HCT116 (cell line): Measurements from ENCODE around the gene NCR3LG1.

Source experiments
- EZH2 ChIP-seq: fragments of 200-600 bp; sonication (generic); IDR thresholded peaks from 2 replicates; pipeline ENCODE4 v1.6.1; 2017; ENCODE audit warnings: antibody characterized with exemption, mixed run types
- POLR2AphosphoS5 ChIP-seq: IDR thresholded peaks from 2 replicates; pipeline ENCODE4 v1.6.1; 2011; ENCODE audit warnings: mild to moderate bottlenecking, low read depth, low read length, moderate library complexity
- TF ChIP-seq, protein P1 (sequence below), 3 experiments: fragments of 200-600 bp in 1 of 3; sonication (generic) in 1 of 3; IDR thresholded peaks in 2 of 3; conservative IDR thresholded peaks in 1 of 3; 2 replicates each; pipeline ENCODE4 v1.5.1; 2012 to 2017; ENCODE audit warnings: low read depth in 2 of 3, low read length in 2 of 3, antibody characterized with exemption in 1 of 3, borderline replicate concordance in 1 of 3, control low read depth in 1 of 3, mild to moderate bottlenecking in 1 of 3, mixed read lengths in 1 of 3, mixed run types in 1 of 3, moderate library complexity in 1 of 3; ENCODE audit not compliant: insufficient read depth in 1 of 3

DNA sequence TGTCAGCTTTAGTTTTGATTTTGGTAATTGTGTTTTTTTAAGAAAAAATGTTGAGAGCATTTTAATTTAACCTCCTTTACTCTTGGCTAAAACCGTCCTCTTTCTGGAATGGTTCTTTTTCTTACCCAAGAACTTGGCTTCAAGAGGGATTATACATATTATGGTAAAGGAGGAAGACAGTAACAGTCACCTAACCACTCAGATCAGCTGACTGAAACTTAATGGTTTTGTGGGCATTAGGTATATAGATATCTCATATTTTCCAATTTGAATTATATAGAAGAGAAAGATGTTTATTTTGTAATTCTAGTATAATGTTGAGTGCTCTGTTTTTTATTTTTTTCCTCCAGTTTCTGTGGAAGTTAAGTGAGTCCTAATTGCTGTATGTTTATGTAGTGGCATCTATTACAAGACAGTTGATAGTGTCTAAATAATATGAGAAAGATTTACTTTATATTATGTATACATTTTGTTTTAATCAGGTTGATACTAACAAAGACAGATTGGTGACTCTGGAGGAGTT, 36.6 kb upstream of the NCR3LG1 start:
- TF ChIP-seq, protein P1, sequence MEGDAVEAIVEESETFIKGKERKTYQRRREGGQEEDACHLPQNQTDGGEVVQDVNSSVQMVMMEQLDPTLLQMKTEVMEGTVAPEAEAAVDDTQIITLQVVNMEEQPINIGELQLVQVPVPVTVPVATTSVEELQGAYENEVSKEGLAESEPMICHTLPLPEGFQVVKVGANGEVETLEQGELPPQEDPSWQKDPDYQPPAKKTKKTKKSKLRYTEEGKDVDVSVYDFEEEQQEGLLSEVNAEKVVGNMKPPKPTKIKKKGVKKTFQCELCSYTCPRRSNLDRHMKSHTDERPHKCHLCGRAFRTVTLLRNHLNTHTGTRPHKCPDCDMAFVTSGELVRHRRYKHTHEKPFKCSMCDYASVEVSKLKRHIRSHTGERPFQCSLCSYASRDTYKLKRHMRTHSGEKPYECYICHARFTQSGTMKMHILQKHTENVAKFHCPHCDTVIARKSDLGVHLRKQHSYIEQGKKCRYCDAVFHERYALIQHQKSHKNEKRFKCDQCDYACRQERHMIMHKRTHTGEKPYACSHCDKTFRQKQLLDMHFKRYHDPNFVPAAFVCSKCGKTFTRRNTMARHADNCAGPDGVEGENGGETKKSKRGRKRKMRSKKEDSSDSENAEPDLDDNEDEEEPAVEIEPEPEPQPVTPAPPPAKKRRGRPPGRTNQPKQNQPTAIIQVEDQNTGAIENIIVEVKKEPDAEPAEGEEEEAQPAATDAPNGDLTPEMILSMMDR (IDR thresholded peaks at IDR 0.05 in 2 of 3, conservative IDR thresholded peaks at IDR 0.05 in 1 of 3; ENCODE audit: borderline replicate concordance in 1 of 3, insufficient read depth in 1 of 3, low read depth in 2 of 3, low read length in 2 of 3) = no peak
- TF ChIP-seq EZH2 (no peak), POLR2AphosphoS5 (no peak)
